IMR-90 (cell line): Measurements from ENCODE around the gene NOM1. TPM values are rescaled to one million over a fixed set of nuclear protein-coding genes. Genes with fewer than 3 reads are reported as not detected.
"Not testable (repeated sequence)": the region's sequence is repeated elsewhere in the genome, so short reads cannot be mapped to it uniquely, and the experiment has no call there.

Experiments used
- ATAC-seq: fragments of 200-7000 bp; cut with Tn5 transposase; 2 replicates; pipeline ENCODE4 v1.9.1; 2020; ENCODE audit warnings: low read depth, mild to moderate bottlenecking, moderate library complexity
- BruUV-seq: library from RNA; stranded (reverse); fragments of 400-500 nt; replicated peaks from 2 replicates; lab custom pipeline; 2021; lab: Mats Ljungman, UMichigan
- CTCF ChIA-PET: fragments of 300-600 bp; formaldehyde crosslinking; extraction: SDS; loops from one replicate; lab custom pipeline; 2021; ENCODE audit warnings: antibody characterized with exemption; lab: Yijun Ruan, JAX
- POLR2A ChIA-PET: fragments of 300-600 bp; sonication (Branson Sonifier 250); formaldehyde crosslinking; loops from one replicate; lab custom pipeline; 2022; ENCODE audit warnings: antibody characterized with exemption; ENCODE audit not compliant: unreplicated experiment; lab: Charles Lee
- DNase-seq: peaks from one replicate; pipeline ENCODE4 v3.0.0; 2013
- H2AFZ ChIP-seq: replicated peaks from 2 replicates; pipeline ENCODE3; 2013; ENCODE audit warnings: low read length, mild to moderate bottlenecking; ENCODE audit not compliant: poor library complexity
- H2AK5ac ChIP-seq: 2 replicates; pipeline ENCODE4 v1.6.1; 2013; ENCODE audit warnings: low read depth, low read length, inconsistent platforms
- H2AK9ac ChIP-seq: replicated peaks from 2 replicates; pipeline ENCODE3; 2013; ENCODE audit warnings: mild to moderate bottlenecking, low read depth, low read length, moderate library complexity; ENCODE audit not compliant: poor library complexity
- H2BK120ac ChIP-seq: 2 replicates; pipeline ENCODE4 v1.6.1; 2013; ENCODE audit warnings: low read depth, low read length, inconsistent platforms
- H2BK15ac ChIP-seq: 3 replicates; pipeline ENCODE4 v1.6.1; 2013; ENCODE audit warnings: low read depth, low read length, inconsistent platforms
- H2BK20ac ChIP-seq: 2 replicates; pipeline ENCODE4 v1.6.1; 2013; ENCODE audit warnings: low read depth, mild to moderate bottlenecking, inconsistent platforms, low read length, moderate library complexity
- H2BK5ac ChIP-seq: 2 replicates; pipeline ENCODE4 v1.6.1; 2013; ENCODE audit warnings: mild to moderate bottlenecking, low read depth, low read length, inconsistent platforms; ENCODE audit not compliant: poor library complexity, severe bottlenecking
- H3K14ac ChIP-seq: replicated peaks from 2 replicates; pipeline ENCODE4 v1.6.1; 2013; ENCODE audit warnings: low read depth, low read length, inconsistent platforms
- H3K18ac ChIP-seq: 2 replicates; pipeline ENCODE4 v1.6.1; 2013; ENCODE audit warnings: low read depth, low read length, control low read depth
- H3K23ac ChIP-seq: 2 replicates; pipeline ENCODE4 v1.6.1; 2013; ENCODE audit warnings: low read depth, low read length, inconsistent platforms
- H3K27ac ChIP-seq: 2 replicates; pipeline ENCODE4 v1.5.1; 2013; ENCODE audit warnings: mild to moderate bottlenecking, control low read depth, low read length; ENCODE audit not compliant: insufficient read depth
- H3K27me3 ChIP-seq: 2 replicates; pipeline ENCODE4 v1.6.1; 2013; ENCODE audit warnings: low read length; ENCODE audit not compliant: control insufficient read depth, insufficient read depth
- H3K36me3 ChIP-seq: 2 replicates; pipeline ENCODE4 v1.6.1; 2013; ENCODE audit warnings: low read length, mixed read lengths; ENCODE audit not compliant: control insufficient read depth, insufficient read depth
- H3K4ac ChIP-seq: 2 replicates; pipeline ENCODE4 v1.6.1; 2013; ENCODE audit warnings: low read depth, low read length, inconsistent platforms
- H3K4me1 ChIP-seq: 2 replicates; pipeline ENCODE4 v1.6.1; 2013; ENCODE audit warnings: low read length, mixed read lengths; ENCODE audit not compliant: control insufficient read depth, insufficient read depth
- H3K4me2 ChIP-seq: 2 replicates; pipeline ENCODE4 v1.6.1; 2013; ENCODE audit warnings: low read depth, mild to moderate bottlenecking, control low read depth, low read length, moderate library complexity
- H3K4me3 ChIP-seq: 2 replicates; pipeline ENCODE4 v1.5.1; 2013; ENCODE audit warnings: low read depth, mild to moderate bottlenecking, control low read depth, low read length, moderate library complexity; ENCODE audit not compliant: insufficient read depth
- H3K56ac ChIP-seq: 2 replicates; pipeline ENCODE4 v1.6.1; 2013; ENCODE audit warnings: low read length, inconsistent platforms; ENCODE audit not compliant: insufficient read depth; ENCODE audit errors: extremely low read depth
- H3K79me1 ChIP-seq, 2 experiments: 2 replicates each; pipeline ENCODE4 v1.6.1; 2013; ENCODE audit warnings: low read length in 2 of 2, inconsistent platforms in 1 of 2, low read depth in 1 of 2
- H3K9ac ChIP-seq: 2 replicates; pipeline ENCODE4 v1.6.1; 2013; ENCODE audit warnings: low read depth, low read length, control low read depth
- H3K9me1 ChIP-seq: 2 replicates; pipeline ENCODE4 v1.6.1; 2013; ENCODE audit warnings: low read length, inconsistent platforms; ENCODE audit not compliant: insufficient read depth
- H3K9me3 ChIP-seq: 2 replicates; pipeline ENCODE4 v1.6.1; 2013; ENCODE audit warnings: low read length; ENCODE audit not compliant: control insufficient read depth, insufficient read depth
- H4K20me1 ChIP-seq: 2 replicates; pipeline ENCODE4 v1.6.1; 2013; ENCODE audit warnings: low read length, inconsistent platforms; ENCODE audit not compliant: insufficient read depth
- H4K5ac ChIP-seq: 2 replicates; pipeline ENCODE4 v1.6.1; 2013; ENCODE audit warnings: mild to moderate bottlenecking, low read depth, low read length, control low read depth
- H4K8ac ChIP-seq, 2 experiments: 2 replicates each; pipeline ENCODE4 v1.6.1; 2013; ENCODE audit warnings: low read depth in 2 of 2, low read length in 2 of 2, control low read depth in 1 of 2, inconsistent platforms in 1 of 2
- H4K91ac ChIP-seq: 2 replicates; pipeline ENCODE4 v1.6.1; 2013; ENCODE audit warnings: low read depth, low read length, inconsistent platforms; ENCODE audit not compliant: insufficient read depth
- WGBS, 2 experiments: methylation state at CpG; one replicate each; pipeline versions ENCODE4 v1.1.5 to v1.1.7; 2013; ENCODE audit warnings: missing lambda C conversion rate in 2 of 2; ENCODE audit not compliant: insufficient read length in 1 of 2; ENCODE audit errors: extremely low coverage in 2 of 2; 5-methylcytosine and 5-hydroxymethylcytosine counted together
- dilution Hi-C: fragments of 300-500 bp; cut with HindIII; formaldehyde crosslinking; loops from one replicate; pipeline ENCODE4 v1.14.3; 2018; ENCODE audit warnings: low sequenced_read_pairs; ENCODE audit not compliant: unreplicated experiment
- in situ Hi-C: fragments of 300-500 bp; cut with MboI; formaldehyde crosslinking; loops from 3 replicates; pipeline ENCODE4 v1.14.3; 2019; ENCODE audit warnings: low sequenced_read_pairs, inconsistent platforms, mixed read lengths
- intact Hi-C: fragments of 100-400 bp; cut with micrococcal nuclease; formaldehyde crosslinking; loops from 2 replicates; pipeline ENCODE4 v1.10.0; 2022
- polyA plus RNA-seq, 3 experiments: library from polyadenylated mRNA; depleted of rRNA; stranded (reverse); fragments of >200 nt; gene quantifications; 2 replicates each; pipeline ENCODE4 v1.2.3, GENCODE V29; 2012; ENCODE audit warnings: low replicate concordance in 1 of 3
- total RNA-seq: library from RNA; depleted of rRNA; stranded (reverse); fragments of >200 nt; gene quantifications from 2 replicates; pipeline ENCODE4 v1.2.3, GENCODE V29; 2012

Gene NOM1
- total and polyA plus RNA-seq, 2 of the 4 experiments (the other 2 are of a cell fraction) = 15.3 to 15.4 TPM

DNA sequence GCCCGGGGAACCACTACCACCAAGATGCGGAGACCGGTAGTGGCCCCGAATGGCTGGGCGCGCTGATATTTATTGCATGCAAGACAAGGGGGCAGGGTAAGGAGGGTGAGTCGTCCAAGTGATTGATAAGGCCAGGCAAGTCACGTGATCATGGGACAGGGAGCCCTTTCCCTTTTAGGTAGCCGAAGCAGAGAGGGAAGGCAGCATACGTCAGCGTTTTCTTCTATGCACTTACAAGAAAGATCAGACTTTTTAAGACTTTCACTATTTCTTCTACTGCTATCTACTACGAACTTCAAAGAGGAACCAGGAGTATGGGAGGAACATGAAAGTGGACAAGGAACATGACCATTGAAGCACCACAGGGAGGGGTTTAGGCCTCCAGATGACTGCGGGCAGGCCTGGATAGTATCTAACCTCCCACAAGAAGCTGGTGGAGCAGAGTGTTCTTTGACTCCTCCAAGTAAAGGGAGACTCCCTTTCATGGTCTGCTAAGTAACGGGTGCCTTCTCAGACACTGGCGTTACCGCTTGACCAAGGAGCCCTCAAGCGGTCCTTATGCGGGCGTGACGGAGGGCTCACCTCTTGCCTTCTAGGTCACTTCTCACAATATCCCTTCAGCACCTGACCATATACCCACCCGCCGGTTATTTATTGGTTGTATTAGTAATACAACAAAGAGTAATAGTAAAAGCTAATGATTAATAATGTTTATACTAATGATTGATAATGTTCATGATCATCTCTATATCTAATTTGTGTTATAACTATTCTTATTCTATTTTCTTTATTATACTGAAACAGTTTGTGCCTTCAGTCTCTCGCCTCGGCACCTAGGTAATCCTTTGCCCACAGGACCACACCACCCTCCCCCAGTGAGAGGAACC lies 28.8 kb upstream of the NOM1 start:
- CTCF ChIA-PET, POLR2A ChIA-PET: not testable (repeated sequence)

DNA sequence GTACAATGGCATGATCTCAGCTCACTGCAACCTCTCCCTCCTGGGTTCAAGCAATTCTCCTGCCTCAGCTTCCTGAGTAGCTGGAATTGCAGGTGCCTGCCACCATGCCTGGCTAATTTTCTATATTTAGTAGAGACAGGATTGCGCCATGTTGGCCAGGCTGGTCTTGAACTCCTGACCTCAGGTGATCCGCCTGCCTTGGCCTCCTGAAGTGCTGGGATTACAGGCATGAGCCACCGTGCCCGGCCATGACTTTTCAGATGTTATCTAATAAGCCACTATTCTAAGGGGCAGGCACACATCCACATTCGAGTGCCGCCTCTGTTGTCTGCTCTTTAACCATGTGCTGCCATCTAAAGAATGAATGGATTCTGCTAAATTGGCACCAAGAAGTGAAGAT lies 27.2 kb upstream of the NOM1 start:
- in situ Hi-C loops = not testable (repeated sequence)

More for the DNA sequence above, 28.8 kb upstream of the NOM1 start:
- H2BK120ac ChIP-seq, H3K4ac ChIP-seq, H4K5ac ChIP-seq, H2AK9ac ChIP-seq, dilution Hi-C loops, H3K4me1 ChIP-seq, H4K91ac ChIP-seq, H3K4me3 ChIP-seq, H3K9me3 ChIP-seq, H4K8ac ChIP-seq, H3K4me2 ChIP-seq, BruUV-seq, H3K56ac ChIP-seq, H4K20me1 ChIP-seq, H2AK5ac ChIP-seq, H3K9me1 ChIP-seq, H2BK15ac ChIP-seq, H3K27me3 ChIP-seq, DNase-seq, H2AFZ ChIP-seq, intact Hi-C loops, H3K79me1 ChIP-seq, H3K18ac ChIP-seq, H2BK5ac ChIP-seq, in situ Hi-C loops, H2BK20ac ChIP-seq, H3K23ac ChIP-seq, H3K9ac ChIP-seq, H3K27ac ChIP-seq, ATAC-seq, H3K36me3 ChIP-seq, H3K14ac ChIP-seq: not testable (repeated sequence)
- 87% methylated on average over 3 of the region's 24 CpGs; no CpG with 5 or more reads in 1 of the 2 experiments for WGBS, 2 experiments

More for the DNA sequence above, 27.2 kb upstream of the NOM1 start:
- H3K36me3 ChIP-seq, CTCF ChIA-PET, H4K8ac ChIP-seq, DNase-seq, H3K4me3 ChIP-seq, H2BK5ac ChIP-seq, H2AK9ac ChIP-seq, H2BK15ac ChIP-seq, H3K14ac ChIP-seq, H3K79me1 ChIP-seq, H2AFZ ChIP-seq, H3K9ac ChIP-seq, H2BK120ac ChIP-seq, intact Hi-C loops, H3K18ac ChIP-seq, dilution Hi-C loops, ATAC-seq, H2BK20ac ChIP-seq, H4K20me1 ChIP-seq, H3K4me1 ChIP-seq, H3K4ac ChIP-seq, BruUV-seq, H3K23ac ChIP-seq, H3K27ac ChIP-seq, H3K27me3 ChIP-seq, H3K9me1 ChIP-seq, H2AK5ac ChIP-seq, H4K5ac ChIP-seq, POLR2A ChIA-PET, H3K4me2 ChIP-seq, H4K91ac ChIP-seq, H3K56ac ChIP-seq, H3K9me3 ChIP-seq: not testable (repeated sequence)
- WGBS, 2 experiments = 65% methylated on average over 2 of the region's 6 CpGs; no CpG with 5 or more reads in 1 of the 2 experiments
